Stimulated activated naive CD8-positive, alpha-beta T cell treated with anti-CD3 and anti-CD28 coated beads, Interleukin-15, Interleukin-2, amounts not matched to agents 100 U/mL and 50 U/mL, for 24 hours (primary cell): ENCODE results near the gene JMJD1C.
"Not testable (repeated sequence)": the region's sequence is repeated elsewhere in the genome, so short reads cannot be mapped to it uniquely, and the experiment has no call there.

Source experiments
- ATAC-seq: fragments of 150-1000 bp; cut with Tn5 transposase; one replicate; pipeline ENCODE4 v1.10.0; 2021
- DNase-seq: peaks from one replicate; pipeline ENCODE4 v3.0.0; 2021

The JMJD1C gene

DNA sequence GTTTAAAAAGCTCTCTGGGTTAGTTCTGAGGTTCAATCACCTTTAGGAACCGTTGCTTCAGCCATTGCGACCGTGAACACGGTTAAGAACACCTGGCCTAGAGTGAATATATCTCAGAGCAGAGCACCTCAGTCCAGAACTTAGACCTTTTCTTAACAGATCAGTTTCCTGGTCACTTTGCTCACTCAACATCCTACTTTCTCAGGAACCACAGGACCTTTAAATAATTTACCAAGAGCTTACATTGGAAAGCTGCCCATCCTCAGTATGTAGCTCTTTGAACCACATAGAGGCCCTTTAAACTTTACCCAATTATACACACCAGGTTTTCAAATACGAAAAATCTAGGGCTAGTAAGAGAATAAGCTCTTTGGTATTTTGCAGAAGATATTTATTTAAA lies 179.4 kb downstream of the JMJD1C start:
- ATAC-seq (no peak), DNase-seq (no peak)

DNA sequence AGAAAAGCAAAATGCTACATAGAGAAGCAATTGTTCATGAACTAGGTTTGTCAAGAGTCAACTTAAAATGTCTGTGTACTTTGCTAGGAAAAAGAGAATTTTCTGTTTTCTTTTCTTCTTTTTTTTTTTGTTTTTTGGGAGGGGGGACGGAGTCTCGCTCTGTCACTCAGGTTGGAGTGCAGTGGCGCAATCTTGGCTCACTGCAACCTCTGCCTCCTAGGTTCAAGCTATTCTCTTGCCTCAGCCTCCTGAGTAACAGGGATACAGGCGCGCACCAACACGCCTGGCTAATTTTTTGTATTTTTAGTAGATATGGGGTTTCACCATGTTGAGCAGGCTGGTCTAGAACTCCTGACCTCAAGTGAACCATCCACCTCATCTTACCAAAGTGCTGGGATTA lies 181.9 kb downstream of the JMJD1C start:
- ATAC-seq, DNase-seq: not testable (repeated sequence)

GRCh38 chr10:63283093-63283492 lies 182.7 kb downstream of the JMJD1C start:
- DNase-seq (no peak), ATAC-seq (no peak)

DNA sequence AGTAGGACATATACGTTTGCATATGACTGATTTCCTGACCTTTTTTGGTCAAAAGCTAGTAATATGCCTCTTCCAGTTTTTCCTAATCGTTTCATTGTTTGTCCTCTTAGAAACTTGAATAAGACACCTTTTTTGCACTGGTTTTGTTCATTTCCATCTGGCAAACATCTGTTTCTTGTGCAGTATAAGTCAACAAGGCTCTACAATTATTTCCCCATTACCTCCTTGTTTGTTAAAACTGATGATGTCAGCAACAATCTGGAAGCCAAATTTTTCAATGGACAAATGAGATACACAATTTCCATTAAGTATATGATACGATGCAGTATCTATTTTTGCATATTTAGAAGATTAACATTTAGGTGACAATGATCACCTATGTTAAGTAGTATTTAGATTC lies 183.8 kb downstream of the JMJD1C start:
- ATAC-seq = no peak
- DNase-seq = no peak

DNA sequence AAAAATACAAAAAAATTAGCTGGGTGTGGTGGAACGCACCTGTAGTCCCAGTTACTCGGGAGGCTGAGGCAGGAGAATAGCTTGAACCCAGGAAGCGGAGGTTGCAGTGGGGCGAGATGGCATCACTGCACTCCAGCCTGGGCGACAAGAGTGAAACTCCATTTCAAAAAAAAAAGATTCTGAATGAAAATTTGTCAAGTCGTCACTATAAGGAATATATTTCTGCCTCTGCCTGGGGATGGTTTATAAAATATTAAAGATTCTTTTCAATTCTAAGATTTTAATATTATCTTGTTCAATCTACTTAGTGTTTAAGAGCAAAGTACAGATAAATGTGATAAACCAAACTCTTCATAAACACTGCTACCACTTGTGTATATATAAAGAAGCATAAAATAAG lies 185.4 kb downstream of the JMJD1C start:
- no peak for ATAC-seq
- DNase-seq = no peak

DNA sequence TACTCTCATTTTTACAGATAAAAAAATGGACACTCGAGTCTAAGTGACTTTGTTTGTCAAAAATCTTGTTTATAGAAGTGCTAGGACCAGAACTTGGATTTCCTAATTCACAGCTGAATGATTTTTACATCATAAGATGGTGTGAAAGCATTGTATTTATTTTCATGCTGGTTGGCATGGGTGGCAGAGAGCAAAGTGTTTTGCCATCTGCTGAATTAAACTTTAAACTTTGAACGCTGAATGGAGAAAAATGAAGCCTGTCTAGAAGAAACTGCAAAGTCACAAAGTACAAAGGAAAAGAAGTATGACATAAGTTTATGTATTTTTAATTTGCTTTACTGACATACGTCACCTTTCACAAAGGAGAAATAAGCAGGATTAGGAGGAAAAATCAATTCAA lies 190.7 kb downstream of the JMJD1C start:
- ATAC-seq (no peak), DNase-seq (no peak)

DNA sequence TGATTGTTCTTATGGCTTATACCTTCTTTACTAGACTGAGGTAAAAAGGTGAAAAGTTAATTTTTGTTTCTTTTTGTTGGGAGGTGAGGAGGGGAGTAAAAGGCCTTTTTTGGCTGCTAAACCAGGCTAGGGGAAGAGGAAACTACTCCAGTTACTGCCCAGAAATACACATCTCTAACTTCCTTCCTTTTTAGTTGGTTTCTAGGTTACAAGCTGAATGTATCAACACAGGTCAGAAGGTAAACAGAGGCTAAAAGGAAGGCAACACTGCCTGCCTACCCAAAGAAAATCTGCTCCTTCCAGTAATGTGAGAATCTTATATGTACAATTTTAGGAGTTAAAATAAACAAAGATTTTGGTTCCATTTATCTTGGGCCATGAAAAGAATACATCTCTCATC lies 192.2 kb downstream of the JMJD1C start:
- ATAC-seq (no peak), DNase-seq (no peak)

DNA sequence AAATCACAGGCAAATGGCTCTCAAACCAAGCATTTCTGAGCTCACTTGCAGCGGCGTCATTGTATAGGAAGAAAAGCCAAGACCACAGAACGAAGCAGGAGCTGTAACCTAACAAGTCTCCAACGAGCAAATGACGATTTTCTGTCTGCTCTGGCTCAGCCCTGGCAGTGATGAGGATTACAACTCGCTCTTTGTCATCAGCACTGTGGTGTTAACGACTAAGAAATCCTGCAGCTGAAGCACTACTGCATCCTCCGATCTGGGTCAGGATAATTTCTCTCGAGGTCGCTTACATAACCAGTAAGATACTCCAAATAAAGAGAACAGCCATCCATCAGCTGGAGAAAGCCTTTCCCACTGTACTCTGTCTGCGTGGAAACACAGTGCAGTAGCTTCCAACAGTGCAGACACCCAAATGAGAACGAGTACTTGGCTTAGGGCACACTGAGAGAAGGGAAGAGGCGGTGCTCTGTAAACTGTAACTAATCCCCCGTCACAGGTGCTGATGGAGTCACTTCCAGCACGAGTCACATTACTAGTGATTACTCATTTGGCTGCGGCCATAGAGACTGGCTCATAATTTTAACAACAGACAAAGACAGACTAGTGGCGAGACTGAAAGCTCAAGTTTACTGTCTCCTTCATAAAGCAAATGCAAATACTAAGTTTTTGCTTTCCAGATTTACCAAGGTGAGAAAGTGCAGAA lies 196.8 kb downstream of the JMJD1C start:
- ATAC-seq (peak; percentile 95), DNase-seq (peak; percentile 69)

DNA sequence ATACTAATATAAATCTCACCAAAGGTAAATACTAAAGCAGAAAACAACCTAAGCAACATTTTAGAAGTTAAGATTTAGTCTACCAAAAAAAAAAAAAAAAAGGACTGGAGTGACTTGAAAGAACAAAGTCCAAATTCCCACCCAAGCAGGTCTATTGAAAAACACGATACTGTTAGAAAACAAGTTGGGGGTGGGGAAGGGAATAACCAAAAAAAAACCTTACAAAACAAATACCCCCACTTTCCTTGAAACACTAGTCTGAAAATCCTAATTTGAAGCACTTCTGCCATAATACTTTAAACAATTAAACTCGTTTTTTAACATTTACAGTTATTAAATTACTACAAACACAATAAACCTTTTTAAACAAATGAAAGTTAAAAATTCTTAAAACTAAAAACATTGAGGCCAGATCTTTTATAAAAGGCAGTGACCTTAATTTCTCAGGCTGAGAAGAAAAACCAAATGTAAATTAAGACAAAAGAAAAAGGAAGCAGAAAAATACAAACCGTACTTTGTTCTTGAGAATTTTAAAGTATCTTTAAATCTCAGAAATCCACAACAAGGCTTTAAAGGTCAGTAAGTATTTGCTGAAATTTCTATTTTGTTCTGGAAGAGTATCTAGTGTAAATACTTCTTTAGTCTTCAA lies 197.5 kb downstream of the JMJD1C start:
- no peak for DNase-seq
- ATAC-seq = no peak

GRCh38 chr10:63267414-63268148 lies 198.2 kb downstream of the JMJD1C start:
- ATAC-seq (no peak), DNase-seq (no peak)

DNA sequence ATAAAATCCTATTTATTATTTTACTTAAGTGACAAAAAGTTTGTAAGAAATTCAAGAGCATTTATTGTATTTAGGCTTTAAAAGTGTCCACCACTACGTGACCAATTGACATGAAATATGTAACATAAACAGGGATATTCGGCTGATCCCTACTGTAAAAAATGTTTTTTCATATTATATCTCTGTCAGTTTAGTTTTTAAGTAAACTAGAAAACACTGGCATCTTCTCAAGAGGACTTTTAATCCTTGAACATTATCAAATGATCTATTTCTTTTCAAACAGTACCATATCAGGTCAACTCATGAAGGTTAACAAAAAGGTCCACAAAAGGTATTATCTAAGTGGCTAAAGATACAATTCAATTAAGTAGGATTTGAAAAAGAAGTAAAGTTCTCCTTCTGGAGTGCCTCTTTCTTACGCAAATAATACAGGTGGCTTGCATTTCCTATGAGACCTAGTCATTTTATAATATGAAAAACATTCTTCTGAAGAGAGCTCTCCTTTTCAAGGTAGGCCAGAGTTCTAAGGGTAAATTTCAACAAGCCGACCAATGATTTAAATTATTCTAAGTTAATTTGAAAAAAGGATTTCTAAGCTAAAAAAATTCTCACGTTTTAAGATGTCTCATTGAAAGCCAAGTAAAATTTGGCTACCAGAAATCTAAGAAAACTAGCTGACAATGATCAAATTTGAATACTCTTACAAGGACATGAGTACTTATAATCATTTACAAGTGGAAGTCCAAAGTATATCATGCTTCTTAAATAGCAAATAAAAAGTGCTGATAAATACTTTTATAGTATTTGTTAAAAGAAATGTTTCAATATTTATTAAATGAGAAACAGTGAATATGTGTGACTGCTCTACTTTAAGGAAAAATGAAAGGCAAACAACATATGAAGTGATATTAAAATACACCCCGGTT lies 199.1 kb downstream of the JMJD1C start:
- DNase-seq (no peak), ATAC-seq (no peak)

DNA sequence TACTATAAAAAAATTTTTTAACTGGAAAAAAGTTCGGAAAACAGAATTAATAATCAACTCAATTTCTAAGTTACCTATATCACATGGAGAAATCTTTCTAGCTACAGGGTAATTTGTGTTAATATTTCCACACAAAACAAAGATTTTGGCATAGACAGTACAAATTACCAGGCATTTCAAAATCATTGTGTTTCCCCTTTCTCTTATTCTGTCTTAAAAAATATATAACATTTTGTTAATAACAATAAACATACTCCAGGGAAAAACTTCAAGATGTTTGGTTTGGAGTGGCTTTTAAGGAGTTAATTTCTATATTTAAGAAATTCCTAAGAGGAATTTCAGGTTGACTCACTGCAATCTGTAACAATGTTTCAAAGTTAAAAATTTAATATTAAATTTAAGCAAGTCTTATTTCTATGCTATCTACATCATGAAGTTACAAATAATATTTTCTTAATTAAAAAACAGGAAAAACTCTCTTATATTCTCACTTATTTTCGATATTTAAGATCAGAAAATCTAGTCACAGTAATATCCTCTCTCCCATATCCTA lies 200.0 kb downstream of the JMJD1C start:
- ATAC-seq = no peak
- DNase-seq = no peak

DNA sequence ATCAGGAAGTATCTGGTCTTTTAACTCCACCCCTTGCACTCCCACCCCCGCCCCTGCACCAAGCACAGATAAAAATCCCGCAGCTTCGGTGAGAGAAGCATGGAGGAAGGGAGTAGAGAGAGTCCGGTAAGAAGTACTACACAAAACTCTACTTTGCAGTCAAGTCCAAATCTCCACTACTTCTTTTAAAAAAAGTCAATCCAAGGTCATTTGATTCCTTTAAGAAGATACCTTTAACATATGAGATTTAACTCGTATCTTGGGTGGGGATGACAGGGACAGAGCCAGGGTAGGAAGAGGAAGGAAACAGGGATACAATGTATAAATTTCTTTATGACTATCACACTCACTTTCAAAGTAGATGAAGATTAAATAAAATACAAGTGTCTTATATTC lies 200.6 kb downstream of the JMJD1C start:
- ATAC-seq (no peak), DNase-seq (peak; percentile 39)

GRCh38 chr10:63264617-63265221 lies 201.1 kb downstream of the JMJD1C start:
- DNase-seq = no peak
- no peak for ATAC-seq

- no peak for DNase-seq
- ATAC-seq = no peak
These were observed 203.2 kb downstream of the JMJD1C start for GRCh38 chr10:63262430-63263073.

GRCh38 chr10:63261496-63261895 lies 204.3 kb downstream of the JMJD1C start:
- DNase-seq = no peak
- ATAC-seq = peak; percentile 49

GRCh38 chr10:63260860-63261251 lies 204.9 kb downstream of the JMJD1C start:
- no peak for ATAC-seq
- no peak for DNase-seq

DNA sequence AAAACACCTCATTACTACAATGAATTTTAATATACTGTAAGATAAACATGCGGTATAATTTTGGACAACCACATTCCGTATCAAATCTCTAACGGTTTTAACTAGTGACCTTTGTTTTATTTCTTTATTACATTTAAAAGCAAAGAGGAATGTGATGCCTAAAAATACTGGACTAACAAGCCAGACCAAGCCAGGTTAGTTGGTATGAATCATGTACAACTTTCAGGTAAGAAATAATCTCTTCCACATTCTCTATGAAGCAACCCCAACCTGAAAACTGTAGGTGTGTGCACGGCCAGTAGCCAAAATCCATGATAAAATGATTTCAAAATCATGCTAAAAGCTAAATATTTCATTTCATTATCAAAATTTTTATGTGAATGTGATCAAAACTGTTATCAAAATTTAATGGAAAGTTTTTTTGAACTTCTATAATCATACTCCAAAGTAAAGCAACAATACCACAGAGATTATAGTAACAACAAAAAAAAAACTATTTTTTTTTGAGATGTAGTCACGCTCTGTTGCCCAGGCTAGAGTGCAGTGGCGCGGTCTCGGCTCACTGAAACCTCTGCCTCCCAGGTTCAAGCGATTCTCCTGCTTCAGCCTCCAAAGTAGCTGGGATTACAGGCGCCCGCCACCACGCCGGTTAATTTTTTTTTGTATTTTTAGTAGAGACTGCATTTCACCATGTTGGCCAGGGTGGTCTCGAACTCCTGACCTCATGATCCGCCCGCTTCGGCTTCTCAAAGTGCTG lies 205.5 kb downstream of the JMJD1C start:
- ATAC-seq (no peak), DNase-seq (no peak)

DNA sequence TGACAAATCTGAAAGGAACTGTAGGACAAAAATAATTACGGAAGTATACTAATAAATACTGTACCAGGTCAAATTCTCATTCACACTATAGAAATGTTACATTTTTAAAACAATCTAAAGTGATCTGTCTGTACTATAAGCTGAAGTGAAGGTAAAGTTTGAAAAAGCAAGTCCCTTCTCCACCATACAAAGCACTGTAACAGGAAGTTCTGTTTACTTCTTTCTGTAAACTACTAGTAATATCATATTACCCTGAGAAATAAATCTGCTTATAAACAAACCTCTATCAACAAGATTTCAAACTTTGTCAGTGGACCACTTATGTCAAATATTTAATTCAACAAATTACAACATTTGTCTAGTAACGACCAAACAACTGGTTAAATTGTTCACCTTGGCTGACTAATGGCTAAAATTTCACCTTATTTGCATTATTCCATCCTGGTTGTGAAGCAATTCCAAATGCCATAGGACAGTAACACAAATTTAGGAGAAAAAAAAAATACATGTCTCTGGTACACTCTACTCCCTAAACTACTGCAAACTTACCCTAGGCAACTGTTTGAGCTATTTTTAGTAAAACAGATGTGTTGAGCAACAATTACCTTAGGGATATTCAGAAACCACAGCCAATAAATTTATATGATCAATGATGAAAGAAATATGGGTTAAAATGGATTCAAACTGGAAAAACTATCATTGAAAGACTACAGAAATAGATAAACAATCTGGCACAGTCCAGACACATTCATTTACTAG lies 206.7 kb downstream of the JMJD1C start:
- DNase-seq (no peak), ATAC-seq (no peak)

DNA sequence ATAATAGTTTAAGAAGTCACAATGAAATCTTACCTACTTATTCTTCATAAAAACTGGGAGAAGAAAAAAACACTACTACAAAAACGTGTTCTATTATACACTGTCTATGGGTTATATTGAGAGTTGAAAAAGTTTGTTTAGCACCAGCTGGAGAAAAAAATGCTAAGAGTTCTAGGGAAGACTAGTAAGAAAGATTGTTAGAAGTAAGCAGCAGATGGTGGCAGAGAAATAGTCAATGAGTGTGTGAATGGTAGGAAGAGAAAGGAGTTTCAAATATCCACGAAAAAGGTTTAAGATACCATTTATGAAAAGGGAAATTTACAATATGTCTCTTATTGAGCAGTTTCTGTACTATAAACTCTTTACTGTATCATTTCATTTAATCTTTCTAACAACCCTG lies 208.0 kb downstream of the JMJD1C start:
- ATAC-seq = no peak
- DNase-seq = no peak
